NCI-H460 (cell line): Measurements from ENCODE around the gene BTC. TPM values are rescaled to one million over a fixed set of nuclear protein-coding genes. Genes with fewer than 3 reads are reported as not detected.
"Not testable (repeated sequence)": the region's sequence is repeated elsewhere in the genome, so short reads cannot be mapped to it uniquely, and the experiment has no call there.

Experiments
- DNase-seq: peaks from one replicate; pipeline ENCODE4 v3.0.0-alpha.2; 2016; ENCODE audit warnings: low read depth; ENCODE audit errors: extremely low read depth
- polyA plus RNA-seq: library from polyadenylated mRNA; depleted of rRNA; stranded (reverse); fragments of >200 nt; gene quantifications from 2 replicates; pipeline ENCODE4 v1.2.3, GENCODE V29; 2014; cell fraction: nucleus; rRNA removed
- total RNA-seq: library from RNA; depleted of rRNA; stranded (reverse); fragments of >200 nt; shearing (Covaris generic); gene quantifications from 2 replicates; pipeline ENCODE4 v1.2.3, GENCODE V29; 2014; rRNA removed

BTC gene
- 0.23 and 0.57 TPM in 2 replicates for total RNA-seq
- polyA plus RNA-seq, result not detected in 2 replicates

GRCh38 chr4:74794382-74795010 is at the start of gene BTC:
Gene BTC, minus strand, starts transcription at chr4:74794523. Its CDS starts 198 bp downstream, at chr4:74794325.
- DNase-seq, result peak; percentile 39

- no peak for DNase-seq
Observed at GRCh38 chr4:74840936-74841509, 46.7 kb upstream of the BTC start.

GRCh38 chr4:74838746-74839370 is 44.5 kb upstream of the BTC start:
- DNase-seq, result no peak

GRCh38 chr4:74830928-74831327 is 36.6 kb upstream of the BTC start:
- DNase-seq, result no peak

GRCh38 chr4:74823194-74823593 is 28.9 kb upstream of the BTC start:
- DNase-seq, result no peak

GRCh38 chr4:74822603-74823002 is 28.3 kb upstream of the BTC start:
- no peak for DNase-seq

GRCh38 chr4:74821541-74821940 is 27.2 kb upstream of the BTC start:
- no peak for DNase-seq

GRCh38 chr4:74814052-74814451 is 19.7 kb upstream of the BTC start:
- DNase-seq, result no peak

- not testable (repeated sequence) for DNase-seq
Observed at GRCh38 chr4:74812056-74812455, 17.7 kb upstream of the BTC start.

GRCh38 chr4:74805601-74806000 is 11.3 kb upstream of the BTC start:
- peak; percentile 40 for DNase-seq

- DNase-seq, result no peak
Observed at GRCh38 chr4:74800310-74800709, 6.0 kb upstream of the BTC start.

GRCh38 chr4:74796631-74797030 is 2.3 kb upstream of the BTC start:
- no peak for DNase-seq

GRCh38 chr4:74793757-74794381 is 454 bp downstream of the BTC start:
- peak; percentile 23 for DNase-seq

- DNase-seq, result no peak
Observed at GRCh38 chr4:74790652-74791051, 3.7 kb downstream of the BTC start.

GRCh38 chr4:74789518-74789917 is 4.8 kb downstream of the BTC start:
- DNase-seq, result no peak

GRCh38 chr4:74777531-74777930 is 16.8 kb downstream of the BTC start:
- DNase-seq, result no peak

GRCh38 chr4:74772783-74773182 is 21.5 kb downstream of the BTC start:
- no peak for DNase-seq

- DNase-seq, result no peak
Observed at GRCh38 chr4:74772106-74772505, 22.2 kb downstream of the BTC start.

GRCh38 chr4:74770226-74770910 is 24.0 kb downstream of the BTC start:
- no peak for DNase-seq

GRCh38 chr4:74768857-74769525 is 25.3 kb downstream of the BTC start:
- peak; percentile 33 for DNase-seq
